HCT116 (cell line): ENCODE results near the gene ACY1. TPM values are rescaled to one million over a fixed set of nuclear protein-coding genes. Genes with fewer than 3 reads are reported as not detected.

ENCODE experiments used
- ATAC-seq: fragments of 200-7000 bp; cut with Tn5 transposase; 2 replicates; pipeline ENCODE4 v1.9.1; 2020; ENCODE audit warnings: mild to moderate bottlenecking, moderate library complexity
- BruUV-seq: library from RNA; stranded (reverse); fragments of 400-500 nt; replicated peaks from 2 replicates; lab custom pipeline; 2021; lab: Mats Ljungman, UMichigan
- CTCF ChIA-PET: fragments of 300-600 bp; sonication (Branson Sonifier 250); formaldehyde crosslinking; loops from one replicate; lab custom pipeline; 2021; ENCODE audit warnings: antibody characterized with exemption; lab: Charles Lee
- POLR2A ChIA-PET: fragments of 300-600, 350-600 bp; sonication (Branson Sonifier 250); formaldehyde crosslinking; loops from one replicate; lab custom pipeline; 2021; ENCODE audit warnings: antibody characterized with exemption; lab: Charles Lee
- RAD21 ChIA-PET, 2 experiments: fragments of 300-600 bp; sonication (Branson Sonifier 250); formaldehyde crosslinking; loops; one replicate each; lab custom pipeline; 2023; ENCODE audit warnings: low total read pairs in 2 of 2; ENCODE audit not compliant: uncharacterized antibody in 2 of 2, unreplicated experiment in 2 of 2, low non-redundant PET in 1 of 2; lab: Charles Lee
- DNase-seq: peaks from one replicate; pipeline ENCODE4 v3.0.0-alpha.2; 2010; ENCODE audit warnings: low read depth, low spot score
- H2AFZ ChIP-seq: fragments of 200-600 bp; shearing (Covaris generic), sonication (generic); 2 replicates; pipeline ENCODE4 v1.6.1; 2017; ENCODE audit warnings: low read depth, mixed run types, mixed read lengths, antibody characterized with exemption, low read length; ENCODE audit not compliant: poor library complexity, severe bottlenecking
- H3K27ac ChIP-seq: 2 replicates; pipeline ENCODE4 v1.5.1; 2012; ENCODE audit warnings: low read depth, low read length
- H3K27me3 ChIP-seq: fragments of 200-600 bp; sonication (generic); 2 replicates; pipeline ENCODE4 v1.6.1; 2016; ENCODE audit warnings: mixed run types, low read length, mixed read lengths; ENCODE audit not compliant: insufficient read depth
- H3K36me3 ChIP-seq, 2 experiments: fragments of 200-500 bp in 1 of 2; fragments of 200-600 bp in 1 of 2; sonication (Bioruptor generic) in 1 of 2; sonication (generic) in 1 of 2; 2 replicates each; pipeline versions ENCODE4 v1.5.1 to v1.6.1; 2014 to 2016; ENCODE audit warnings: low read length in 2 of 2, inconsistent platforms in 1 of 2, mixed read lengths in 1 of 2, mixed run types in 1 of 2; ENCODE audit not compliant: insufficient read depth in 2 of 2, control insufficient read depth in 1 of 2
- H3K4me1 ChIP-seq, 2 experiments: fragments of 200-600 bp in 1 of 2; sonication (generic) in 1 of 2; 2 replicates each; pipeline versions ENCODE4 v1.5.1 to v1.6.1; 2012 to 2017; ENCODE audit warnings: low read length in 2 of 2, inconsistent platforms in 1 of 2, mild to moderate bottlenecking in 1 of 2, mixed read lengths in 1 of 2, mixed run types in 1 of 2, moderate library complexity in 1 of 2; ENCODE audit not compliant: insufficient read depth in 2 of 2, control insufficient read depth in 1 of 2
- H3K4me2 ChIP-seq: fragments of 200-600 bp; sonication (generic); 2 replicates; pipeline ENCODE4 v1.6.1; 2017; ENCODE audit warnings: mixed run types, low read length, mixed read lengths
- H3K4me3 ChIP-seq, 2 experiments: fragments of 200-600 bp in 1 of 2; sonication (generic) in 1 of 2; replicated peaks in 1 of 2; 2 replicates each; pipeline ENCODE4 v1.5.1; 2011 to 2016; ENCODE audit warnings: low read length in 2 of 2, control low read depth in 1 of 2, low read depth in 1 of 2, mild to moderate bottlenecking in 1 of 2, mixed read lengths in 1 of 2, mixed run types in 1 of 2
- H3K79me2 ChIP-seq: fragments of 200-600 bp; sonication (generic); 2 replicates; pipeline ENCODE4 v1.6.1; 2017; ENCODE audit warnings: mild to moderate bottlenecking, mixed run types, low read length, moderate library complexity, mixed read lengths; ENCODE audit not compliant: insufficient read depth
- H3K9ac ChIP-seq: fragments of 200-600 bp; sonication (generic); 2 replicates; pipeline ENCODE4 v1.6.1; 2016; ENCODE audit warnings: low read length, mixed read lengths
- H3K9me2 ChIP-seq: fragments of 200-600 bp; sonication (generic), shearing (Covaris generic); 2 replicates; pipeline ENCODE4 v1.6.1; 2017; ENCODE audit warnings: mixed run types, mild to moderate bottlenecking, moderate library complexity; ENCODE audit not compliant: insufficient read depth
- H3K9me3 ChIP-seq, 2 experiments: fragments of 200-500 bp in 1 of 2; fragments of 200-600 bp in 1 of 2; sonication (Bioruptor generic) in 1 of 2; sonication (generic) in 1 of 2; 2 replicates each; pipeline ENCODE4 v1.6.1; 2014 to 2017; ENCODE audit warnings: low read length in 2 of 2, mixed read lengths in 2 of 2, inconsistent platforms in 1 of 2, low read depth in 1 of 2, mild to moderate bottlenecking in 1 of 2, mixed run types in 1 of 2, moderate library complexity in 1 of 2; ENCODE audit not compliant: control insufficient read depth in 1 of 2, insufficient read depth in 1 of 2
- H4K20me1 ChIP-seq: fragments of 200-600 bp; sonication (generic), shearing (Covaris generic); 2 replicates; pipeline ENCODE4 v1.6.1; 2017; ENCODE audit warnings: mixed run types, mild to moderate bottlenecking, moderate library complexity; ENCODE audit not compliant: insufficient read depth
- EGR1 ChIP-seq: IDR thresholded peaks from 2 replicates; pipeline ENCODE4 v1.6.1; 2012; ENCODE audit warnings: low read depth
- POLR2AphosphoS5 ChIP-seq: IDR thresholded peaks from 2 replicates; pipeline ENCODE4 v1.6.1; 2011; ENCODE audit warnings: mild to moderate bottlenecking, low read depth, low read length, moderate library complexity
- intact Hi-C: fragments of 100-400 bp; cut with micrococcal nuclease; formaldehyde crosslinking; loops from 2 replicates; pipeline ENCODE4 v1.10.0; 2022
- total RNA-seq: library from RNA; stranded (reverse); gene quantifications from one replicate; pipeline ENCODE4 v1.2.1, GENCODE V29; 2021; ENCODE audit not compliant: unreplicated experiment
- TF ChIP-seq, protein P1 (sequence below): IDR thresholded peaks from 2 replicates; pipeline ENCODE4 v1.6.1; 2012

ACY1 gene
- total RNA-seq, 1 experiment from 2014 or later, result 73.2 TPM

DNA sequence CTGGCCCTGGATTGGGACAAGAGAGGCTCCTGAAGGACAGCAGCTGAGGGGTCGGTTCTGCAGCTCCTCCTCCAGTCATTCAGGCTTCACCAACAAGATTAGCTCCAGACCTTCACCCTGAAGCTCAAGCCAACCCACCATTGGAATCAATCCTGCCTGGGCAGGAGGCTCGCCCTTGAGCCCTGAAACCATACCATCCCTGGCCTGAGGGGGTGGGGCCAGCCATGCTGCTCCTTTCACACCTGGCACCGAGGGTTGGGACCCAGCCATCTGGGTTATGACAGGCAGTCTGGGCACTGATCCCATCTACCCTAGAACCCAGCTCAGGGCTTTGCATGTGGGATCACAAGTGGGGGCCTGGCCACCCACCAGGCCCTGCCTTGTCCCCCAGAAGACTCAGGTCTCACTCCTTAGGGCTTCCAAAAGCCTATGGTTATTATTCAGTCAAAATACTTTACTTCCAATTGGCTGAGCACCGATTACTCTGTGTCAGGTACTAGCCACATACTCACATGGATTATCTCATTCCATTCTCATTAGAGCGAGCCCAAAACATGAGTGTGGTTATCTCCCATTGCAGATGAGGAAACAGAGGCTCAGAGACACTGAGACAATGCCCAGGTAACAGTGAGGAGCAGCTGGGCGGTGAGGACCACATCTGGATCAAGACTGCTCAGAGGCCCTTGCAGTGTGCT, 12.6 kb upstream of the ACY1 start:
- Histone ChIP-seq H3K4me2 (no peak overlapping the region), H3K9me2 (no peaks in the 10 kb centered on the region), H3K79me2 (peaks cover 43% of the 10 kb centered on the region), H3K4me3 (no peak overlapping the region), H3K9ac (0 out of 2 replicates have a peak overlapping the region, but pooled peaks have one; percentile 7), H4K20me1 (0 out of 2 replicates have a peak, but pooled peaks cover 4% of the 10 kb centered on the region), H3K9me3 (no peaks in the 10 kb centered on the region)
- CTCF ChIA-PET, result interaction anchor here (4.8 kb wide), 1 partner anchor 28 kb away, joined by 46 read pairs; the partner anchor contains the start of genes PARP3 and RRP9
- ATAC-seq, result no peak
- TF ChIP-seq EGR1, result no peak
- peak; percentile 10; the same call in 1 of the 2 replicates for TF ChIP-seq POLR2AphosphoS5
- TF ChIP-seq, all 23 proteins: peak for 1
- no TSS peak for BruUV-seq
- ChIA-PET RAD21 (no interaction called here), POLR2A (no interaction called here)
- no peak for DNase-seq
- H3K27ac ChIP-seq, result peak overlapping the region; percentile 10; the same call in 1 of the 2 replicates
- H3K4me1 ChIP-seq, result peaks cover 36 to 77% of the 10 kb centered on the region in 2 experiments
- peaks cover 5 to 18% of the 10 kb centered on the region in 2 experiments; a peak in 2 of 4 replicates for H3K36me3 ChIP-seq
- no peak overlapping the region for H2AFZ ChIP-seq
- no peaks in the 10 kb centered on the region for H3K27me3 ChIP-seq
- intact Hi-C loops, result no loop called here

DNA sequence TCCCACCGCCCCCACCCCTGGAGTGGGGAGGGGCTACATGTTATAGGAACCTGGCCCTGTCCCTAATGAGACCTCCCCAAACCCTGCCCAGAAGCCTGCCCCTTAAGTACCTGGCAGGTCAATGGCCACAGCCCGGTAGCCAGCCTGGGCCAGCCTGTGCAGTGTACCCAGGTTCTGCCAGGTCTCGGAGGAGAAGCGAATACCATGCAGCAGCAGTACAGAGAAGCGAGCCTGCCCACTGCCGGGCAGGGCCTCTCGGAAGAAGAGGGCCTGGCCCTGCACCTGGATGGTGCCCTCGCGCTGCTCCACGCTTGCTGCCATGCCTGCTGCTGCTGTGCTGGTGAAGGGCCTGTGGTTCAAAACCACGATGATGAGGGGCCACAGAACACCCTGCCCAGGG, 12.0 kb upstream of the ACY1 start:
- CTCF ChIA-PET, result interaction anchor here (4.8 kb wide), 1 partner anchor 29 kb away, joined by 46 read pairs; the partner anchor contains the start of genes PARP3 and RRP9
- Histone ChIP-seq H3K27me3 (no peaks in the 10 kb centered on the region), H2AFZ (no peak overlapping the region), H3K36me3 (peaks cover 5 to 18% of the 10 kb centered on the region in 2 experiments; a peak in 2 of 4 replicates), H4K20me1 (0 out of 2 replicates have a peak, but pooled peaks cover 4% of the 10 kb centered on the region), H3K4me1 (peaks cover 36 to 78% of the 10 kb centered on the region in 2 experiments), H3K4me3 (no peak overlapping the region), H3K9me2 (no peaks in the 10 kb centered on the region), H3K27ac (peak overlapping the region; percentile 6; the same call in 1 of the 2 replicates), H3K79me2 (peaks cover 43% of the 10 kb centered on the region), H3K9me3 (no peaks in the 10 kb centered on the region), H3K4me2 (no peak overlapping the region), H3K9ac (no peak overlapping the region)
- RAD21 ChIA-PET, result no interaction called here
- ATAC-seq (no peak), DNase-seq (no peak)
- TF ChIP-seq POLR2AphosphoS5, result peak; percentile 6; the same call in 1 of the 2 replicates
- TF ChIP-seq, protein P1, sequence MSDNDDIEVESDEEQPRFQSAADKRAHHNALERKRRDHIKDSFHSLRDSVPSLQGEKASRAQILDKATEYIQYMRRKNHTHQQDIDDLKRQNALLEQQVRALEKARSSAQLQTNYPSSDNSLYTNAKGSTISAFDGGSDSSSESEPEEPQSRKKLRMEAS, result no peak
- TSS peak; percentile 21 for BruUV-seq
- intact Hi-C loops, result no loop called here
- POLR2A ChIA-PET, result interaction anchor here (3.0 kb wide), 1 partner anchor 29 kb away, joined by 16 read pairs; the partner anchor contains the start of genes PARP3 and RRP9
